H1 (cell line): ENCODE results near the gene GH1. TPM values are rescaled to one million over a fixed set of nuclear protein-coding genes. Genes with fewer than 3 reads are reported as not detected.

Experiments used
- CTCF ChIA-PET: fragments of 300-600 bp; sonication (Branson Sonifier 250); formaldehyde crosslinking; loops from one replicate; lab custom pipeline; 2021; ENCODE audit not compliant: partially characterized antibody; lab: Charles Lee
- POLR2A ChIA-PET: fragments of 300-600 bp; sonication (Branson Sonifier 250); formaldehyde crosslinking; loops from one replicate; lab custom pipeline; 2021; ENCODE audit warnings: inconsistent platforms; ENCODE audit not compliant: partially characterized antibody; lab: Charles Lee
- DNase-seq, 2 experiments: peaks; one replicate each; pipeline versions ENCODE4 v3.0.0 to v3.0.0-alpha.2; 2010 to 2022; ENCODE audit warnings: low spot score in 2 of 2, low read depth in 1 of 2, mixed read lengths in 1 of 2
- FAIRE-seq: peaks from 2 replicates; lab custom pipeline; 2011; peaks lifted over from hg19 to GRCh38; lab: Jason Lieb, UNC
- H2AFZ ChIP-seq: 2 replicates; pipeline ENCODE4 v1.8.1; 2012; ENCODE audit warnings: low read length, inconsistent platforms
- H2AK5ac ChIP-seq: 2 replicates; pipeline ENCODE4 v1.6.1; 2013; ENCODE audit warnings: low read depth, low read length
- H2BK120ac ChIP-seq: replicated peaks from 2 replicates; pipeline ENCODE3; 2013; ENCODE audit warnings: low read depth, low read length, inconsistent platforms
- H2BK12ac ChIP-seq: 2 replicates; pipeline ENCODE4 v1.6.1; 2013; ENCODE audit warnings: low read depth, low read length
- H2BK15ac ChIP-seq: 2 replicates; pipeline ENCODE4 v1.6.1; 2013; ENCODE audit warnings: low read length
- H2BK20ac ChIP-seq: 2 replicates; pipeline ENCODE4 v1.6.1; 2013; ENCODE audit warnings: low read length
- H2BK5ac ChIP-seq: 2 replicates; pipeline ENCODE4 v1.6.1; 2013; ENCODE audit warnings: low read depth, low read length
- H3K14ac ChIP-seq: 2 replicates; pipeline ENCODE4 v1.6.1; 2013; ENCODE audit warnings: inconsistent platforms; ENCODE audit not compliant: insufficient read length
- H3K18ac ChIP-seq: 2 replicates; pipeline ENCODE4 v1.6.1; 2013; ENCODE audit warnings: low read length; ENCODE audit errors: extremely low read depth
- H3K23ac ChIP-seq: 2 replicates; pipeline ENCODE4 v1.6.1; 2013; ENCODE audit warnings: inconsistent platforms; ENCODE audit not compliant: insufficient read length
- H3K23me2 ChIP-seq: 2 replicates; pipeline ENCODE4 v1.6.1; 2013; ENCODE audit warnings: low read depth, low read length
- H3K27ac ChIP-seq: 2 replicates; pipeline ENCODE4 v1.6.1; 2011; ENCODE audit warnings: low read depth, low read length, inconsistent platforms
- H3K27me3 ChIP-seq, 4 experiments: replicated peaks in 1 of 4; 1 replicate in 1 of 4; 2 replicates in 3 of 4; pipeline versions ENCODE4 v1.6.1 to v1.8.1; 2011 to 2013; ENCODE audit warnings: low read length in 3 of 4, mild to moderate bottlenecking in 3 of 4, inconsistent platforms in 2 of 4, mixed read lengths in 2 of 4, moderate library complexity in 1 of 4; ENCODE audit not compliant: control insufficient read depth in 3 of 4, insufficient read depth in 3 of 4; ENCODE audit errors: extremely low read depth in 1 of 4
- H3K36me3 ChIP-seq, 4 experiments: 2 replicates each; pipeline versions ENCODE4 v1.6.1 to v1.8.1; 2011 to 2013; ENCODE audit warnings: mild to moderate bottlenecking in 4 of 4, low read length in 3 of 4, moderate library complexity in 2 of 4, control low read depth in 1 of 4, inconsistent platforms in 1 of 4; ENCODE audit not compliant: insufficient read depth in 4 of 4, control insufficient read depth in 2 of 4
- H3K4ac ChIP-seq: replicated peaks from 2 replicates; pipeline ENCODE3; 2013; ENCODE audit warnings: low read length, low read depth, mixed read lengths, inconsistent platforms; ENCODE audit not compliant: insufficient read length
- H3K4me1 ChIP-seq, 4 experiments: replicated peaks in 1 of 4; 1 replicate in 1 of 4; 2 replicates in 3 of 4; pipeline versions ENCODE4 v1.6.1 to v1.8.1; 2011 to 2013; ENCODE audit warnings: low read length in 3 of 4, inconsistent platforms in 2 of 4, mixed read lengths in 1 of 4; ENCODE audit not compliant: insufficient read depth in 4 of 4, control insufficient read depth in 3 of 4
- H3K4me2 ChIP-seq, 2 experiments: 2 replicates each; pipeline versions ENCODE4 v1.6.1 to v1.8.1; 2011 to 2013; ENCODE audit warnings: low read depth in 2 of 2, low read length in 2 of 2, control low read depth in 1 of 2, inconsistent platforms in 1 of 2, mild to moderate bottlenecking in 1 of 2; ENCODE audit not compliant: insufficient read depth in 1 of 2
- H3K4me3 ChIP-seq, 4 experiments: fragments of 200-600, 300-600 bp in 1 of 4; sonication (generic), shearing (Covaris generic), sonication (Bioruptor Twin) in 1 of 4; 2 replicates each; pipeline versions ENCODE4 v1.5.1 to v1.8.1; 2011 to 2016; ENCODE audit warnings: low read length in 4 of 4, low read depth in 3 of 4, control low read depth in 2 of 4, inconsistent platforms in 2 of 4, mild to moderate bottlenecking in 2 of 4, mixed read lengths in 1 of 4, moderate library complexity in 1 of 4; ENCODE audit not compliant: insufficient read depth in 2 of 4; ENCODE audit errors: extremely low read depth in 1 of 4
- H3K56ac ChIP-seq: replicated peaks from 2 replicates; pipeline ENCODE3; 2013; ENCODE audit warnings: low read depth, mild to moderate bottlenecking, mixed read lengths, low read length, inconsistent platforms; ENCODE audit not compliant: insufficient read length
- H3K79me1 ChIP-seq: 2 replicates; pipeline ENCODE4 v1.6.1; 2013; ENCODE audit warnings: low read depth, low read length, control low read depth
- H3K79me2 ChIP-seq, 2 experiments: 2 replicates each; pipeline versions ENCODE4 v1.6.1 to v1.8.1; 2012 to 2013; ENCODE audit warnings: low read length in 2 of 2, mild to moderate bottlenecking in 2 of 2, inconsistent platforms in 1 of 2; ENCODE audit not compliant: insufficient read depth in 2 of 2, control insufficient read depth in 1 of 2
- H3K9ac ChIP-seq, 4 experiments: replicated peaks in 1 of 4; 1 replicate in 1 of 4; 2 replicates in 3 of 4; pipeline versions ENCODE4 v1.6.1 to v1.8.1; 2011 to 2013; ENCODE audit warnings: low read depth in 3 of 4, low read length in 3 of 4, control low read depth in 2 of 4, mild to moderate bottlenecking in 2 of 4, moderate library complexity in 2 of 4, inconsistent platforms in 1 of 4; ENCODE audit errors: extremely low read depth in 1 of 4
- H3K9me3 ChIP-seq, 2 experiments: 2 replicates each; pipeline versions ENCODE4 v1.6.1 to v1.8.1; 2012 to 2013; ENCODE audit warnings: mild to moderate bottlenecking in 2 of 2, moderate library complexity in 2 of 2, control low read depth in 1 of 2, inconsistent platforms in 1 of 2, low read depth in 1 of 2, low read length in 1 of 2, mixed read lengths in 1 of 2; ENCODE audit not compliant: insufficient read depth in 2 of 2
- H4K20me1 ChIP-seq, 2 experiments: replicated peaks in 1 of 2; 2 replicates each; pipeline versions ENCODE3 to v1.8.1; 2011 to 2013; ENCODE audit warnings: inconsistent platforms in 2 of 2, low read length in 2 of 2, mild to moderate bottlenecking in 1 of 2; ENCODE audit not compliant: insufficient read depth in 2 of 2, control insufficient read depth in 1 of 2
- H4K5ac ChIP-seq: 2 replicates; pipeline ENCODE4 v1.6.1; 2013; ENCODE audit warnings: low read length, low read depth, mixed read lengths, inconsistent platforms; ENCODE audit not compliant: insufficient read length
- H4K8ac ChIP-seq: 2 replicates; pipeline ENCODE4 v1.8.0; 2013; ENCODE audit warnings: mild to moderate bottlenecking, moderate library complexity, low read length, inconsistent platforms; ENCODE audit not compliant: insufficient read depth; ENCODE audit errors: extremely low read depth
- H4K91ac ChIP-seq: replicated peaks from 2 replicates; pipeline ENCODE3; 2013; ENCODE audit warnings: low read length, mixed read lengths, inconsistent platforms; ENCODE audit not compliant: insufficient read length
- BRCA1 ChIP-seq: IDR thresholded peaks from 2 replicates; pipeline ENCODE4 v1.6.1; 2012; ENCODE audit warnings: low read depth, low read length, improper control_type of control experiment
- CTCF ChIP-seq, 3 experiments: IDR thresholded peaks; 1 replicate in 2 of 3; 2 replicates in 1 of 3; pipeline versions ENCODE4 v1.5.1 to v1.6.1; 2011; ENCODE audit warnings: low read length in 3 of 3, mild to moderate bottlenecking in 3 of 3, inconsistent platforms in 2 of 3, low read depth in 1 of 3, moderate library complexity in 1 of 3; ENCODE audit not compliant: insufficient read depth in 1 of 3; ENCODE audit errors: control extremely low read depth in 1 of 3
- JUND ChIP-seq: IDR thresholded peaks from 2 replicates; pipeline ENCODE4 v1.6.1; 2011; ENCODE audit warnings: mild to moderate bottlenecking, improper control_type of control experiment, low read length
- PHF8 ChIP-seq: fragments of 200-600 bp; sonication (generic); conservative IDR thresholded peaks from 2 replicates; pipeline ENCODE4 v1.7.1; 2012; ENCODE audit warnings: low read depth, mild to moderate bottlenecking, inconsistent platforms, low read length, moderate library complexity
- POLR2A ChIP-seq, 2 experiments: IDR thresholded peaks; 1 replicate in 1 of 2; 2 replicates in 1 of 2; pipeline ENCODE4 v1.6.1; 2011; ENCODE audit warnings: low read depth in 2 of 2, low read length in 2 of 2, mild to moderate bottlenecking in 2 of 2; ENCODE audit errors: control extremely low read depth in 1 of 2
- POLR2AphosphoS5 ChIP-seq: IDR thresholded peaks from 2 replicates; pipeline ENCODE4 v1.6.1; 2011; ENCODE audit warnings: low read depth, low read length
- SIN3A ChIP-seq, 2 experiments: IDR thresholded peaks in 1 of 2; conservative IDR thresholded peaks in 1 of 2; 2 replicates each; pipeline ENCODE4 v1.6.1; 2011 to 2012; ENCODE audit warnings: low read length in 2 of 2, improper control_type of control experiment in 1 of 2, low read depth in 1 of 2, mild to moderate bottlenecking in 1 of 2
- SP4 ChIP-seq: IDR thresholded peaks from 2 replicates; pipeline ENCODE4 v1.6.1; 2012; ENCODE audit warnings: low read length, inconsistent platforms
- WGBS, 2 experiments: shearing (Covaris generic) in 1 of 2; methylation state at CpG; one replicate each; pipeline versions ENCODE4 v1.1.6 to v1.1.7; 2013 to 2015; ENCODE audit warnings: low lambda C conversion rate in 2 of 2, mixed read lengths in 2 of 2, inconsistent platforms in 1 of 2, low coverage in 1 of 2, missing lambda C conversion rate in 1 of 2; ENCODE audit not compliant: insufficient replicate concordance in 2 of 2, insufficient coverage in 1 of 2, insufficient read length in 1 of 2; ENCODE audit errors: extremely low coverage in 1 of 2, missing lambda C conversion rate in 1 of 2; 5-methylcytosine and 5-hydroxymethylcytosine counted together
- polyA plus RNA-seq, 7 experiments: library from polyadenylated mRNA; depleted of rRNA in 3 of 7; stranded (reverse) in 5 of 7; unstranded in 2 of 7; fragments of >200 nt in 5 of 7; fragments of 200-250 nt in 2 of 7; gene quantifications; 1 replicate in 5 of 7; 2 replicates in 1 of 7; 4 replicates in 1 of 7; pipeline versions ENCODE4 v1.2.1 to v1.2.3, GENCODE V29; 2011 to 2013; ENCODE audit warnings: missing spikeins in 2 of 7, mixed read lengths in 2 of 7
- total RNA-seq: library from RNA; stranded (reverse); fragmentation: NEBNext Ultra II Directional; extraction: Animal tissue kit (Norgen Biotek cat#: 25700); gene quantifications from 2 replicates; pipeline ENCODE4 v1.2.1, GENCODE V29; 2021

GH1 gene
- total and polyA plus RNA-seq, 2 of the 8 experiments (the other 6 are each of a cell fraction or from before 2014, with no cell fraction given): 0.41 TPM; not detected in 1

- Histone ChIP-seq H2AFZ (peak overlapping the region; percentile 75), H3K4me2 (peak overlapping the region; percentile 79 to 97), H3K56ac (no peak overlapping the region), H3K18ac (peak overlapping the region; percentile 95), H3K9me3 (no peaks in the 10 kb centered on the region), H3K4me1 (peaks cover 0 to 20% (median 9%) of the 10 kb centered on the region in 4 experiments; a peak in 6 of 7 replicates), H2BK120ac (peak overlapping the region; percentile 1), H2AK5ac (no peak overlapping the region), H3K27me3 (no peaks in the 10 kb centered on the region), H4K20me1 (peaks cover 0 to 4% of the 10 kb centered on the region in 2 experiments), H4K8ac (peak overlapping the region; percentile 30; the same call in 1 of the 2 replicates), H3K23ac (no peak overlapping the region), H3K4me3 (peak overlapping the region; percentile 29 to 62 (median 50); a peak in 7 of 8 replicates), H3K14ac (peak overlapping the region; percentile 1), H3K9ac (peak overlapping the region in 3 of 4 experiments; percentile 51 to 76 (median 58); a peak in 5 of 7 replicates), H2BK12ac (peak overlapping the region; percentile 76; the same call in 1 of the 2 replicates), H4K5ac (peak overlapping the region; percentile 69), H4K91ac (peak overlapping the region; percentile 61), H3K79me1 (0 out of 2 replicates have a peak, but pooled peaks cover 2% of the 10 kb centered on the region), H2BK15ac (peak overlapping the region; percentile 97), H3K23me2 (peaks cover 8% of the 10 kb centered on the region), H3K36me3 (no peaks in the 10 kb centered on the region; a peak in 1 of 8 replicates), H2BK20ac (0 out of 2 replicates have a peak overlapping the region, but pooled peaks have one; percentile 21), H2BK5ac (peak overlapping the region; percentile 91), H3K27ac (peak overlapping the region; percentile 37; the same call in 1 of the 2 replicates), H3K4ac (peak overlapping the region; percentile 92), H3K79me2 (no peaks in the 10 kb centered on the region)
- peak; percentile 100 for DNase-seq
- peak; percentile 70 for FAIRE-seq
- CTCF ChIA-PET: interaction anchor here (0.7 to 14.4 kb wide), 9 partner anchors 8 to 171 kb away, joined by 3 to 270 read pairs (median 5); partner anchors contain the start of genes CD79B, CSHL1 and GH1
- POLR2A ChIA-PET: interaction anchor here (0.6 to 3.3 kb wide), 10 partner anchors 10 to 1323 kb away, joined by 3 to 19 read pairs (median 4); partner anchors contain the start of gene ERN1
- 25% methylated on average over 12 of the region's 37 CpGs; no CpG with 5 or more reads in 1 of the 2 experiments for WGBS, 2 experiments
- TF ChIP-seq POLR2A (IDR thresholded peaks at IDR 0.05; ENCODE audit: control extremely low read depth in 1 of 2, low read depth in 2 of 2, low read length in 2 of 2) (peak in 1 of 2 experiments; percentile 65; a peak in 2 of 3 replicates), JUND (peak; percentile 86), POLR2AphosphoS5 (peak; percentile 42), SP4 (peak; percentile 72), PHF8 (peak; percentile 53), BRCA1 (no peak), CTCF (IDR thresholded peaks at IDR 0.05; ENCODE audit: control extremely low read depth in 1 of 3, insufficient read depth in 1 of 3, low read depth in 1 of 3, low read length in 3 of 3) (no peak), SIN3A (conservative IDR thresholded peaks at IDR 0.05 in 1 of 2, IDR thresholded peaks at IDR 0.05 in 1 of 2; ENCODE audit: low read depth in 1 of 2, low read length in 2 of 2) (peak; percentile 55 to 56; a peak in 1 of 4 replicates)
Observed at GRCh38 chr17:63961355-63962212, 42.9 kb upstream of the GH1 start.
